ENCODE measurements around the gene EXOC4. TPM values are rescaled to one million over a fixed set of nuclear protein-coding genes. Genes with fewer than 3 reads are reported as not detected.

The EXOC4 gene
- polyA plus RNA-seq, 2 donors = 11.1 to 19.0 TPM

DNA sequence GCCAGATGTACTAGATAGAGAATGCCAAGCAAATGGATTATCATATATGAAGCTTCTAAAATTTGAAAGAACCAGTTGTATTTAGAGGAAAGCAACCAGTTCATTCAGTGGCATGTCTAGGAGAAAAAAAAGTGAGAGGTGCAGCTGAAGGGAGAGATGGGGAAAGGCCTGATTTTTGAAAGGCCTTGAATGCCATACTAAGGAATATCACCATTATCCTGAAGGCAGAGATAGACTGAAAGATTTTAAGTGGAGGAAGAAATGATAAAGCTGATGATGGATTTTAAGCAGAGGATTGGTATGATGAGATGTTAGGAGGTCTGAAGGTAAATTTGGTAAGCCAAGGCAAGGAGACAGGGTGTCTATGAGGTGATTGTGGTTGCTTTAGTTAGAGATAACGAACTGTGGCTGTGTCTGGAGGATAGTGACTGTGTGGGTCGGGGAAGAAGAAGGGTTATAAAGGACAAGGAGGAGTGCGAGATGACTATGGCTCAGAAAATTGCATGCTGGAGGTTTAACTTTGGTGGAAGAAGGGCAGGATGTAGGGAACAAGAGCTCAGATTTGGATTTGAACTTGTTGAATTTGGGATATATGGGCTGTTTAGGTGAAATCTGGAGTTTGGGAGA lies 330.8 kb downstream of the EXOC4 start:
- Histone ChIP-seq H3K36me3 (ENCODE audit: control insufficient read depth in 2 of 2, insufficient read depth in 2 of 2, low read length in 1 of 2) (no peaks in the 10 kb centered on the region), H3K9me3 (ENCODE audit: control insufficient read depth in 2 of 2, insufficient read depth in 1 of 2, low read depth in 1 of 2, low read length in 1 of 2) (no peaks in the 10 kb centered on the region), H3K4me1 (ENCODE audit: control insufficient read depth in 2 of 2, insufficient read depth in 2 of 2, low read length in 1 of 2) (no peaks in the 10 kb centered on the region), H3K4me3 (ENCODE audit: low read depth in 1 of 2, low read length in 2 of 2) (no peak overlapping the region), H3K27me3 (ENCODE audit: control insufficient read depth in 1 of 2, insufficient read depth in 2 of 2, low read length in 2 of 2) (no peaks in the 10 kb centered on the region), H3K27ac (ENCODE audit: low read depth in 2 of 2, low read length in 1 of 2) (no peak overlapping the region)
- 89 to 94% methylated on average over 3 of the region's 3 CpGs for WGBS, 2 donors

DNA sequence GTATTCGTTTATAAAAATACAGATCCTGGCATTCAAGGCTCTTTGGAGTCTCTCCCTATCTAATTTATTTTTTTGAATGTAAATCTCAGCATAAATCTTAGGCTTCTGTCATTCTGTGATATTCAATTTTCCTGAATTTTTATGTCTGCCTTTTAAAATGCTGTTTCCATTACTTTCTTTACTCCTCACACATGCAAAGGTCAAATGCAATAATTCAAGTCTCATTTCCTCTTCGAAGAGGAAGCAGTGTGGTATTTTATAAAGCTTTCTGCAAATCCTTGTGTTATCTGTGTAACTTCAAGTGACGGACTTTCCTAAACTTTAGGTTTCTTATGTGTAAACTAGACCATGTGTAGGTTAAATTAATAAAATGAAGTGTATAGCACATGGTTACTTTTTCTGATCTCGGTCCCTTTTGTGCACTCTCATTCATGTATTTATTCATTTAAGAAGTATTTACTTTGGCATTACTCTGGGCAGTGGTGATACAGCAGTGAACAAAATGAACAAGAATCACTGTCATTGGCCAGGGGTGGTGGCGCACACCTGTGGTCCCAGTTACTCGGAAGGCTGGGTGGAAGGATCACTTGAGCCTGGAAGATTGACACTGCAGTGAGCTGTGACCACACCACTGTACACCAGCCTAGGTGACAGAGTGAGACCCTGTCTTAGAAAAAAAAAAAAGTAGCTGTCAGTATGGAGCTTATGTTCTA lies 332.2 kb downstream of the EXOC4 start:
- H3K27ac ChIP-seq (ENCODE audit: low read depth in 2 of 2, low read length in 1 of 2) = no peak overlapping the region
- no peaks in the 10 kb centered on the region for H3K9me3 ChIP-seq (ENCODE audit: control insufficient read depth in 2 of 2, insufficient read depth in 1 of 2, low read depth in 1 of 2, low read length in 1 of 2)
- H3K4me3 ChIP-seq (ENCODE audit: low read depth in 1 of 2, low read length in 2 of 2) = no peak overlapping the region
- H3K4me1 ChIP-seq (ENCODE audit: control insufficient read depth in 2 of 2, insufficient read depth in 2 of 2, low read length in 1 of 2) = no peaks in the 10 kb centered on the region
- H3K36me3 ChIP-seq (ENCODE audit: control insufficient read depth in 2 of 2, insufficient read depth in 2 of 2, low read length in 1 of 2) = no peaks in the 10 kb centered on the region
- 77 to 86% methylated on average over 6 of the region's 6 CpGs for WGBS, 2 donors
- no peaks in the 10 kb centered on the region for H3K27me3 ChIP-seq (ENCODE audit: control insufficient read depth in 1 of 2, insufficient read depth in 2 of 2, low read length in 2 of 2)

DNA sequence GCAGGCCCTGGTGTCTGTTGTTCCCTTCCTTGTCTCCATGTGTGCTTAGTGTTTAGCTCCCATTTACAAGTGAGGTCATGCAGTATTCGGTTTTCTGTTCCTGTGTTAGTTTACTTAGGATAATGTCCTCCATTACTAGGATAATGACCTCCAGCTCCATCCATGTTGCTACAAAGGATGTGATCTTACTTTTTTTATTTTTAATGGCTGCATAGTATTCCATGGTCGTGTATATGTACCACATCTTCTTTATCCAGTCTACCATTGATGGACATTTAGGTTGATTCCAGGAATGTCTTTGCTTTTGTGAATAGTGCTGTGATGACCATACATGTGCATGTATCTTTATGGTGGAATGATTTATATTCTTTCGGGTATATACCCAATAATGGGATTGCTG lies 333.4 kb downstream of the EXOC4 start:
- Histone ChIP-seq H3K27me3 (ENCODE audit: control insufficient read depth in 1 of 2, insufficient read depth in 2 of 2, low read length in 2 of 2) (no peaks in the 10 kb centered on the region), H3K4me1 (ENCODE audit: control insufficient read depth in 2 of 2, insufficient read depth in 2 of 2, low read length in 1 of 2) (peaks cover 0 to 5% of the 10 kb centered on the region in 2 donors), H3K9me3 (ENCODE audit: control insufficient read depth in 2 of 2, insufficient read depth in 1 of 2, low read depth in 1 of 2, low read length in 1 of 2) (no peaks in the 10 kb centered on the region), H3K4me3 (ENCODE audit: low read depth in 1 of 2, low read length in 2 of 2) (no peak overlapping the region), H3K36me3 (ENCODE audit: control insufficient read depth in 2 of 2, insufficient read depth in 2 of 2, low read length in 1 of 2) (no peaks in the 10 kb centered on the region), H3K27ac (ENCODE audit: low read depth in 2 of 2, low read length in 1 of 2) (no peak overlapping the region)
- WGBS, 2 donors = 95 to 98% methylated on average over 3 of the region's 3 CpGs

DNA sequence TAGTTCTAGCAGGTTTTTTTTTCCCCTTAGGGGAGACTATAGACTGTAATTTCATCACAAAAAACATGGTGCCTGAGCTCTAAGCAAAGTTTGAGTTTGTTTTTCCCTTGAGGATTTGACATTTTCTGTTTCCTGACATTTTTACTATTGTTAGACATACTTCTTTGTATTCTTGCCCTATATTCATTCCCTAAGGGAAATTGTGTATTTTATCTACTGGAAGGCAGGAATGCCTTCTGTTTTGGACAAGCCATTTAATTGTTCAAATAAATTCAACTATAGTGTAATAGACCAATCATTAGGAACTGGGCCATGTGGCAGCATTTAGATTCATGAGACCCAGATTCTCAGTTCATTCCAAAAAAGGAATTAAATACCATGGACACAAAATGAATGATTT lies 335.0 kb downstream of the EXOC4 start:
- peaks cover 0 to 5% of the 10 kb centered on the region in 2 donors for H3K4me1 ChIP-seq (ENCODE audit: control insufficient read depth in 2 of 2, insufficient read depth in 2 of 2, low read length in 1 of 2)
- H3K9me3 ChIP-seq (ENCODE audit: control insufficient read depth in 2 of 2, insufficient read depth in 1 of 2, low read depth in 1 of 2, low read length in 1 of 2) = no peaks in the 10 kb centered on the region
- no peak overlapping the region for H3K27ac ChIP-seq (ENCODE audit: low read depth in 2 of 2, low read length in 1 of 2)
- no peaks in the 10 kb centered on the region for H3K36me3 ChIP-seq (ENCODE audit: control insufficient read depth in 2 of 2, insufficient read depth in 2 of 2, low read length in 1 of 2)
- no peak overlapping the region for H3K4me3 ChIP-seq (ENCODE audit: low read depth in 1 of 2, low read length in 2 of 2)
- no peaks in the 10 kb centered on the region for H3K27me3 ChIP-seq (ENCODE audit: control insufficient read depth in 1 of 2, insufficient read depth in 2 of 2, low read length in 2 of 2)

DNA sequence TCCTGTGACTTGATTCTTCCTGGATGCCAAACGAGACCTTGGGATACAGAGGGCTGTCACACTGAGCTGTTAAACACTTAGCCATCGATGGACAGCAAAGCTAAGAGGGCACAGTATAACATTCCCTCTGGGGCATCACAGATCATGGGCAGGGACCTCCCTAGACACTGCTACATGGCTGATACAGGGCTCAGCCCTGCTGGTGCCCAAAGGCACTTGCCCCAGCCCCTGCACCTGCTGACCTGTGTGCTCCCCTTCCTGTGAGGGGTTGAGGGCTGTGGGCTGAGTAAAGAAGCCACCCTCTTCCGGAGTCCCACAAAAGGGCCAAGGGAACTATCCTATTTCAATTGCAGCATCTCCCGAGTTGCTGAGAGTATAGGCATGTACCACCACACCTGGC lies 337.9 kb downstream of the EXOC4 start:
- no peak overlapping the region for H3K27ac ChIP-seq (ENCODE audit: low read depth in 2 of 2, low read length in 1 of 2)
- H3K27me3 ChIP-seq (ENCODE audit: control insufficient read depth in 1 of 2, insufficient read depth in 2 of 2, low read length in 2 of 2) = no peaks in the 10 kb centered on the region
- H3K4me3 ChIP-seq (ENCODE audit: low read depth in 1 of 2, low read length in 2 of 2) = no peak overlapping the region
- H3K9me3 ChIP-seq (ENCODE audit: control insufficient read depth in 2 of 2, insufficient read depth in 1 of 2, low read depth in 1 of 2, low read length in 1 of 2) = no peaks in the 10 kb centered on the region
- 86 to 93% methylated on average over 4 of the region's 4 CpGs for WGBS, 2 donors
- H3K4me1 ChIP-seq (ENCODE audit: control insufficient read depth in 2 of 2, insufficient read depth in 2 of 2, low read length in 1 of 2) = peaks cover 0 to 5% of the 10 kb centered on the region in 2 donors
- H3K36me3 ChIP-seq (ENCODE audit: control insufficient read depth in 2 of 2, insufficient read depth in 2 of 2, low read length in 1 of 2) = no peaks in the 10 kb centered on the region

DNA sequence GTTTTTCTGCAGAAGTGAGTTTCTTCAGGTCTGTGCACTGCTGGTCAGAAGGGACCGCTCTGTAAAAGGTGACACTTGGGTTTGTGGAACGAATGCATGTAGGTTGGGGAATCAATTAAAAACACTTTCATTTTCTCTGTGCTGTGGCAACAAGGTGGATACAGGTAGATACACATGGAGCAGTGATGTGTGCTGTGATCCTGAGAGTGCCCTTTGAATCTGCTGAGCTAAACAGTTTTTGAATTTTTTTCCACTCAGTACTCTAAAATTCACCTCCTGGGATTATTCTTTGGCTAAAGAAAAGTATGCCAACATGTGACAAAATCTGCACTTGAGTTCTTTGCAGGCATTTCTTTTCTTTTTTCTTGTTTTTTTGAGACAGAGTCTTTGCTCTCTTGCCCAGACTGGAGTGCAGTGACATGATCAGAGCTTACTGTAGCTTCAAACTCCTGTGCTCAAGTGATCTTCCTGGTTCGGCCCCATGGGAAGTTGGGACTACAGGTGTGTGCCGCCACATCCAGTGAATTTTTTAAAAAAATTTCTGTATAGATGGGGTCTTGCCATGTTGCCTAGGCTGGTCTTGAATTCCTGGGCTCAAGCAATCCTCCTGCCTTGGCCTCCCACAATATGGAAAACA lies 338.9 kb downstream of the EXOC4 start:
- H3K27me3 ChIP-seq (ENCODE audit: control insufficient read depth in 1 of 2, insufficient read depth in 2 of 2, low read length in 2 of 2) = no peaks in the 10 kb centered on the region
- 90% methylated on average over 4 of the region's 4 CpGs for WGBS, 2 donors
- H3K27ac ChIP-seq (ENCODE audit: low read depth in 2 of 2, low read length in 1 of 2) = no peak overlapping the region
- H3K4me1 ChIP-seq (ENCODE audit: control insufficient read depth in 2 of 2, insufficient read depth in 2 of 2, low read length in 1 of 2) = peaks cover 0 to 5% of the 10 kb centered on the region in 2 donors
- no peak overlapping the region for H3K4me3 ChIP-seq (ENCODE audit: low read depth in 1 of 2, low read length in 2 of 2)
- no peaks in the 10 kb centered on the region for H3K9me3 ChIP-seq (ENCODE audit: control insufficient read depth in 2 of 2, insufficient read depth in 1 of 2, low read depth in 1 of 2, low read length in 1 of 2)
- H3K36me3 ChIP-seq (ENCODE audit: control insufficient read depth in 2 of 2, insufficient read depth in 2 of 2, low read length in 1 of 2) = no peaks in the 10 kb centered on the region

DNA sequence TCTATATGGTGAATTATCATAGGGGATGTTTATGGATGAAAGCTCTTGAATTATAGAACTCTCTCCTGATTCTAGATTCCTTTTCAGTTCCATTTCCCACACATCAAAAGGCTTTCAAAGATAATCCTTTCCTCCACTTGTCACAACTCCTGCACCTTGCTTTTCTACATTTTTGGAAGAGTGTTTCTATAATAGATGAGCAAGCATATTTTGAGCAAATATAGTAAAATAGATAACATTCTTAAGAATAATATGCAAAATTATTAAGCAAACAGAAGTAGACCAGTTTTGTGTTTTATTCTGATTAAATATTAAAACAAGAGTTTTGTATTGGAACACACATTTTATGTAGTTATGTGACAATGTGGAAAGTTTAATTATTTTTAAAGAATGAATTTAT lies 340.7 kb downstream of the EXOC4 start:
- H3K27me3 ChIP-seq (ENCODE audit: control insufficient read depth in 1 of 2, insufficient read depth in 2 of 2, low read length in 2 of 2) = no peaks in the 10 kb centered on the region
- no peaks in the 10 kb centered on the region for H3K36me3 ChIP-seq (ENCODE audit: control insufficient read depth in 2 of 2, insufficient read depth in 2 of 2, low read length in 1 of 2)
- H3K4me1 ChIP-seq (ENCODE audit: control insufficient read depth in 2 of 2, insufficient read depth in 2 of 2, low read length in 1 of 2) = peaks cover 0 to 5% of the 10 kb centered on the region in 2 donors
- H3K27ac ChIP-seq (ENCODE audit: low read depth in 2 of 2, low read length in 1 of 2) = no peak overlapping the region
- no peak overlapping the region for H3K4me3 ChIP-seq (ENCODE audit: low read depth in 1 of 2, low read length in 2 of 2)
- H3K9me3 ChIP-seq (ENCODE audit: control insufficient read depth in 2 of 2, insufficient read depth in 1 of 2, low read depth in 1 of 2, low read length in 1 of 2) = no peaks in the 10 kb centered on the region

DNA sequence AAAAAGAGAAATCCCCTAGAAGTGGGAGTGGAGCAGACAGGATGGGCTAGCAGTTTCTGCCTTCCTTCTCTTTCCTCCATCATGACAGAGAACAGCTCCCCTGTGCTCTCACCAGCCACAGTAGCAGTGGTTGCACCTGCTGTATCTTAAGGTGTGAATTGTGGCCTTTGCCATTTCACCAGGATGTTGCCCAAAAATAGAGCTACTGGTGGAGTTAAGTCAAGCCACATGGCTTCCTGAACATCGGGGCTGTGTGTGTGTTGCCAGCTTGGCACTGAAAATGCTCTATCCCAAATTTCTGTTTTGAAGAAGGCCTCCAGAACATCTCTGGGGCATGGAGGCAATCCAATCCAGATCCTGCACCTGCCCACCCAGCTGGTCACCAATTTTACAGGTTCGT lies 348.7 kb downstream of the EXOC4 start:
- 59 to 65% methylated on average over 2 of the region's 2 CpGs for WGBS, 2 donors
- Histone ChIP-seq H3K4me1 (ENCODE audit: control insufficient read depth in 2 of 2, insufficient read depth in 2 of 2, low read length in 1 of 2) (peaks cover 0 to 3% of the 10 kb centered on the region in 2 donors), H3K9me3 (ENCODE audit: control insufficient read depth in 2 of 2, insufficient read depth in 1 of 2, low read depth in 1 of 2, low read length in 1 of 2) (no peaks in the 10 kb centered on the region), H3K36me3 (ENCODE audit: control insufficient read depth in 2 of 2, insufficient read depth in 2 of 2, low read length in 1 of 2) (no peaks in the 10 kb centered on the region), H3K27ac (ENCODE audit: low read depth in 2 of 2, low read length in 1 of 2) (no peak overlapping the region), H3K4me3 (ENCODE audit: low read depth in 1 of 2, low read length in 2 of 2) (no peak overlapping the region), H3K27me3 (ENCODE audit: control insufficient read depth in 1 of 2, insufficient read depth in 2 of 2, low read length in 2 of 2) (no peaks in the 10 kb centered on the region)

DNA sequence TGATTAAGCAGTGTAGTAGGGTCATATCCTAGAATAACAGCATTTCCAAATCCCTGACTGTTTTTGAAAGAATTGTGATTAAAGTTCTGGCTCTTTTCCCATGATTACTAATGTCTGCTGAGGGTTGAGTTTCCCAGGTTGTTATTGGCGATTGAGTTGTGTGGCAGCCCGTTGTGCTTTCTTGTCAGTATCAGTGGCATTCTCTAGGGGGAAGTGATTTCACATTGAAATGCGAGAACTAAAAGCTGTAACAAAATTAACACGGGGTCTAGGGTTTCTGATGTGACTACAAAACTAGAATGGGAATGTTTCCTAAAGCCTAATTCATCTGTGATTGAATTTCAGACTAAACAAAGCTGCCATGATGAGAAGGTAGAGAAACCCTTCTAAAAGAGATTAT lies 349.4 kb downstream of the EXOC4 start:
- H3K4me1 ChIP-seq (ENCODE audit: control insufficient read depth in 2 of 2, insufficient read depth in 2 of 2, low read length in 1 of 2) = peaks cover 0 to 3% of the 10 kb centered on the region in 2 donors
- H3K9me3 ChIP-seq (ENCODE audit: control insufficient read depth in 2 of 2, insufficient read depth in 1 of 2, low read depth in 1 of 2, low read length in 1 of 2) = no peaks in the 10 kb centered on the region
- no peaks in the 10 kb centered on the region for H3K36me3 ChIP-seq (ENCODE audit: control insufficient read depth in 2 of 2, insufficient read depth in 2 of 2, low read length in 1 of 2)
- no peak overlapping the region for H3K27ac ChIP-seq (ENCODE audit: low read depth in 2 of 2, low read length in 1 of 2)
- 61 to 62% methylated on average over 4 of the region's 4 CpGs for WGBS, 2 donors
- H3K4me3 ChIP-seq (ENCODE audit: low read depth in 1 of 2, low read length in 2 of 2) = no peak overlapping the region
- no peaks in the 10 kb centered on the region for H3K27me3 ChIP-seq (ENCODE audit: control insufficient read depth in 1 of 2, insufficient read depth in 2 of 2, low read length in 2 of 2)

DNA sequence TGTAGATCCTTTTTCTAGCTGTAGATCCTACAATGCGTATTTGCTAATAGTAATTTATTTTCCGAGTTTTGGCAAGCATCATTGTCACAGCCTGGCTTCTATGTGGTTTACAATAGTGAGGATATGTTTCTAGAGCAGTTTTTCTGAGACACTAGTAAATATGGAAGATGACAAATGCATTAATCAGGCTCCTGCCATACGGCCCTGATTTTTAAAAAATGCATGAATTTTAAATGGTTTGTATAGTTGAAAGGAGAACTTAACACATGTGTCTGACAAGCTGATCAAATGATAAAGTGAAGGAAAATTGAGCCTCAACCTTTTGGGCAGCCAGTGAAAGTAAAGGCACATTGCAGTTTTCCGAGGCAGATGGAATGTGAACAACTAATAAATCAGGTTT lies 354.1 kb downstream of the EXOC4 start:
- no peaks in the 10 kb centered on the region for H3K9me3 ChIP-seq (ENCODE audit: control insufficient read depth in 2 of 2, insufficient read depth in 1 of 2, low read depth in 1 of 2, low read length in 1 of 2)
- 87 to 89% methylated on average over 4 of the region's 4 CpGs for WGBS, 2 donors
- no peak overlapping the region for H3K27ac ChIP-seq (ENCODE audit: low read depth in 2 of 2, low read length in 1 of 2)
- H3K4me1 ChIP-seq (ENCODE audit: control insufficient read depth in 2 of 2, insufficient read depth in 2 of 2, low read length in 1 of 2) = no peaks in the 10 kb centered on the region
- H3K4me3 ChIP-seq (ENCODE audit: low read depth in 1 of 2, low read length in 2 of 2) = no peak overlapping the region
- H3K36me3 ChIP-seq (ENCODE audit: control insufficient read depth in 2 of 2, insufficient read depth in 2 of 2, low read length in 1 of 2) = no peaks in the 10 kb centered on the region
- no peaks in the 10 kb centered on the region for H3K27me3 ChIP-seq (ENCODE audit: control insufficient read depth in 1 of 2, insufficient read depth in 2 of 2, low read length in 2 of 2)
